Endothelial cell of umbilical vein (primary cell): ENCODE results near the gene REL.

Experiments
- JUN ChIP-seq: IDR thresholded peaks from 2 replicates; pipeline ENCODE4 v1.6.1; 2011; ENCODE audit warnings: borderline replicate concordance, low read depth; ENCODE audit not compliant: insufficient read length, insufficient read depth
- TF ChIP-seq, protein P1 (sequence below), 2 donors: IDR thresholded peaks; 1 replicate in 1 of 2; 2 replicates in 1 of 2; pipeline ENCODE4 v1.5.1; 2011; ENCODE audit warnings: low read length in 2 of 2, mild to moderate bottlenecking in 2 of 2, moderate library complexity in 2 of 2, control low read depth in 1 of 2, inconsistent platforms in 1 of 2, low read depth in 1 of 2; ENCODE audit not compliant: insufficient read depth in 1 of 2; ENCODE audit errors: extremely low read depth in 1 of 2

DNA sequence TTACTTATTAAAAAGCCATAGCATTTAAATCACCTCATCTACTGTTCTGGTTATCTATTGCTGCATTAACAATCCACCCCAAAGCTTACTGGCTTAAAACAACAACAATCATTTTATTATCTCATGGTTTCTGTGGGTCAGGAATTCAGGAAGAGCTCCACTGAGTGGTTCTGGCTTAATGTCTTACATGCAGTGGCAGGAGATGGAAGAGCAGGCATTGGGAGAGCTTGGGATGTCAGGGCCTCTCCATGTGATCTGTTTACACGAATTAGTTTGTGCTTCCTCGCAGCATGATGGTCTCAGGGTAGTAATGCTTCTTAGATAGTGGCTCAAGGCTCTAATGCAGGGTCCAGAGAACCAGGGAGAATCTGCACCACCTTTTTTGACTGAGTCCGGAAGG lies 14.4 kb upstream of the REL start:
- TF ChIP-seq, protein P1, sequence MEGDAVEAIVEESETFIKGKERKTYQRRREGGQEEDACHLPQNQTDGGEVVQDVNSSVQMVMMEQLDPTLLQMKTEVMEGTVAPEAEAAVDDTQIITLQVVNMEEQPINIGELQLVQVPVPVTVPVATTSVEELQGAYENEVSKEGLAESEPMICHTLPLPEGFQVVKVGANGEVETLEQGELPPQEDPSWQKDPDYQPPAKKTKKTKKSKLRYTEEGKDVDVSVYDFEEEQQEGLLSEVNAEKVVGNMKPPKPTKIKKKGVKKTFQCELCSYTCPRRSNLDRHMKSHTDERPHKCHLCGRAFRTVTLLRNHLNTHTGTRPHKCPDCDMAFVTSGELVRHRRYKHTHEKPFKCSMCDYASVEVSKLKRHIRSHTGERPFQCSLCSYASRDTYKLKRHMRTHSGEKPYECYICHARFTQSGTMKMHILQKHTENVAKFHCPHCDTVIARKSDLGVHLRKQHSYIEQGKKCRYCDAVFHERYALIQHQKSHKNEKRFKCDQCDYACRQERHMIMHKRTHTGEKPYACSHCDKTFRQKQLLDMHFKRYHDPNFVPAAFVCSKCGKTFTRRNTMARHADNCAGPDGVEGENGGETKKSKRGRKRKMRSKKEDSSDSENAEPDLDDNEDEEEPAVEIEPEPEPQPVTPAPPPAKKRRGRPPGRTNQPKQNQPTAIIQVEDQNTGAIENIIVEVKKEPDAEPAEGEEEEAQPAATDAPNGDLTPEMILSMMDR (IDR thresholded peaks at IDR 0.05; ENCODE audit: extremely low read depth in 1 of 2, insufficient read depth in 1 of 2, low read depth in 1 of 2, low read length in 2 of 2), result no peak
- TF ChIP-seq JUN, result no peak
